NB4 (cell line): ENCODE measurements around the gene STYX.

Experiments
- MAX ChIP-seq: IDR thresholded peaks from 2 replicates; pipeline ENCODE4 v1.6.1; 2011; ENCODE audit warnings: low read depth, low read length
- MYC ChIP-seq: IDR thresholded peaks from 2 replicates; pipeline ENCODE4 v1.6.1; 2011; ENCODE audit warnings: low read depth, low read length
- TF ChIP-seq, protein P1 (sequence below): IDR thresholded peaks from one replicate; pipeline ENCODE4 v1.5.1; 2012; ENCODE audit warnings: low read depth, low read length

DNA sequence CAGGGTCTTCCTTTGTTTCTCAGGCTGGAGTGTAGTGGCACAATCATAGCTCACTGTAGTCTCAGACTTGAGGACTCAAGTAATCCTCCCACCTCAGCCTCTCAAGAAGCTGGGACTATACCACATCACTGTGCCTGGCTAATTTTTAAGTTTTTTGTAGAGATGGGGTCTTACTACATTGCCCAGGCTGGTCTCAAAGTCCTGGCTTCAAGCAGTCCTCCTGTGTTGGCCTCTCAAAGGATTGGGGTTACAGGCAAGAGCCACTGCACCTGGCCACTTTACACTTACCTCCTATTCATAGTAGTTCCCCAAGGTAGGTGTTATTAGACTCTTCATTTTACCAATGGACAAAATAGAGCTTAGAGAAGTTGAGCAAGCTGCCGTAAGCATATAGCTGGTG, 29.2 kb downstream of the STYX start:
- TF ChIP-seq MAX: no peak
- TF ChIP-seq, protein P1, sequence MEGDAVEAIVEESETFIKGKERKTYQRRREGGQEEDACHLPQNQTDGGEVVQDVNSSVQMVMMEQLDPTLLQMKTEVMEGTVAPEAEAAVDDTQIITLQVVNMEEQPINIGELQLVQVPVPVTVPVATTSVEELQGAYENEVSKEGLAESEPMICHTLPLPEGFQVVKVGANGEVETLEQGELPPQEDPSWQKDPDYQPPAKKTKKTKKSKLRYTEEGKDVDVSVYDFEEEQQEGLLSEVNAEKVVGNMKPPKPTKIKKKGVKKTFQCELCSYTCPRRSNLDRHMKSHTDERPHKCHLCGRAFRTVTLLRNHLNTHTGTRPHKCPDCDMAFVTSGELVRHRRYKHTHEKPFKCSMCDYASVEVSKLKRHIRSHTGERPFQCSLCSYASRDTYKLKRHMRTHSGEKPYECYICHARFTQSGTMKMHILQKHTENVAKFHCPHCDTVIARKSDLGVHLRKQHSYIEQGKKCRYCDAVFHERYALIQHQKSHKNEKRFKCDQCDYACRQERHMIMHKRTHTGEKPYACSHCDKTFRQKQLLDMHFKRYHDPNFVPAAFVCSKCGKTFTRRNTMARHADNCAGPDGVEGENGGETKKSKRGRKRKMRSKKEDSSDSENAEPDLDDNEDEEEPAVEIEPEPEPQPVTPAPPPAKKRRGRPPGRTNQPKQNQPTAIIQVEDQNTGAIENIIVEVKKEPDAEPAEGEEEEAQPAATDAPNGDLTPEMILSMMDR: no peak
- no peak for TF ChIP-seq MYC
